Cardiac muscle cell (in vitro differentiated cells and primary cell): ENCODE results near the gene SGK1. TPM values are rescaled to one million over a fixed set of nuclear protein-coding genes. Genes with fewer than 3 reads are reported as not detected.

Experiments used
- DNase-seq, 2 donors: peaks; one replicate each; pipeline versions ENCODE4 v3.0.0 to v3.0.0-alpha.2; 2010 to 2017; ENCODE audit warnings: low read depth in 1 of 2, low spot score in 1 of 2
- H3K27ac ChIP-seq: fragments of 200-600 bp; sonication (generic); 2 replicates; pipeline ENCODE4 v1.5.1; 2016
- H3K27me3 ChIP-seq: fragments of 200-600 bp; sonication (generic); 2 replicates; pipeline ENCODE4 v1.6.0; 2016; ENCODE audit warnings: control low read depth
- H3K36me3 ChIP-seq: fragments of 200-600 bp; sonication (generic); 2 replicates; pipeline ENCODE4 v1.5.1; 2016; ENCODE audit warnings: control low read depth
- H3K4me1 ChIP-seq: fragments of 200-600 bp; sonication (generic); 2 replicates; pipeline ENCODE4 v1.8.1; 2017; ENCODE audit warnings: low read depth, mild to moderate bottlenecking, mixed run types
- H3K4me3 ChIP-seq: fragments of 200-600 bp; sonication (generic); 2 replicates; pipeline ENCODE4 v1.5.1; 2016; ENCODE audit warnings: mild to moderate bottlenecking
- H3K9me3 ChIP-seq: fragments of 200-600 bp; sonication (generic); 2 replicates; pipeline ENCODE4 v1.5.1; 2017; ENCODE audit warnings: low read depth, mild to moderate bottlenecking, control low read depth
- polyA plus RNA-seq: library from polyadenylated mRNA; unstranded; fragments of >200 nt; fragmentation: Nextera tagmentation; extraction: Ambion mirVana; gene quantifications from 2 replicates; pipeline ENCODE4 v1.2.1, GENCODE V29; 2016
- total RNA-seq: library from RNA; depleted of rRNA; stranded (reverse); fragments of >200 nt; gene quantifications from 2 replicates; pipeline ENCODE4 v1.2.3, GENCODE V29; 2016
- TF ChIP-seq, protein P1 (sequence below): IDR thresholded peaks from 2 replicates; pipeline ENCODE4 v1.5.1; 2012; ENCODE audit warnings: low read depth, mild to moderate bottlenecking, low read length

SGK1 gene
- total and polyA plus RNA-seq, 2 experiments from 2014 or later = 5.3 to 7.7 TPM

DNA sequence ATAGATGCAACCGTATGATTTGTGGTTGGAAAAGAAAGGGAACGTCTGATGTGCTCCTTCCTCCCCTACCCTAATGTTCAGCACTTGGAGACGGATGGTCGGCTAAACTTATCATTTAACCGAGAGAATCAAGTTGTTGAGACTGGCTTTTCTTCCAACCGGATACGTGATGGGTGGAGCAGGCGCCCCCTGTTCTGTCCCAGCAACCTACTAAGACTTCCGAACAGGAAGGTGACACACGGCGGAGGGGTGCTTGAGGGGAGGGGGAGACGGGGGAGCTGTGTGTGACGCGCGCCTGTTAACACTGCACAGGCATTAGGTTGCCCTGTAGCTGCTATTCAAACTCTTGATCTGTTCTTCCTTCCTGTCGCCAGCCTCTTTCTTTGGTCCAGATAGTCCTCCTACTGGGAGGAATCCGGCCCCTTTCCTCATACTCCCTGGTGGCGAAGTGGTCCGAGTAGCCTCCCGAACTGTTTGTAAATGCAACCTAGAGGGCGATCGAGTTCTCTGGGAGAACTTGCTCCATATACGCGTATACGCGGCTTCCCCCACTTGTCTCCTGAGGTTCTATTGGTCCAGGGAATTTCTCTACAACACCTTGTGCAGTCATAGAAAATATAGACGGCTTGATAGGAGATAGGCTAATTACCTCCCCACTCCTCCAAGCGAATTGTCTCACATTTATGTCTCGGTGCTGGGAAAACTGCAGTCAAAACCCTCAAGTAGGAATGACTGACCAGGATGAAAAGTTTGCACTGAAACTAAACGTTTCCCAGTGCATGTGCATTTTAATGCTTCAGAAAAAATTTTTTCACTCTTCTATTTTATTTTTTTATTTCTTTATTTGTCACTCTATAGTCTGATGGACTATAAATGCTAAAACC is 139.5 kb downstream of the SGK1 start:
- Histone ChIP-seq H3K4me1 (peaks cover 5% of the 10 kb centered on the region), H3K36me3 (no peaks in the 10 kb centered on the region), H3K9me3 (no peaks in the 10 kb centered on the region), H3K4me3 (peak overlapping the region; percentile 8), H3K27ac (no peak overlapping the region), H3K27me3 (peaks cover 20% of the 10 kb centered on the region)
- TF ChIP-seq, protein P1, sequence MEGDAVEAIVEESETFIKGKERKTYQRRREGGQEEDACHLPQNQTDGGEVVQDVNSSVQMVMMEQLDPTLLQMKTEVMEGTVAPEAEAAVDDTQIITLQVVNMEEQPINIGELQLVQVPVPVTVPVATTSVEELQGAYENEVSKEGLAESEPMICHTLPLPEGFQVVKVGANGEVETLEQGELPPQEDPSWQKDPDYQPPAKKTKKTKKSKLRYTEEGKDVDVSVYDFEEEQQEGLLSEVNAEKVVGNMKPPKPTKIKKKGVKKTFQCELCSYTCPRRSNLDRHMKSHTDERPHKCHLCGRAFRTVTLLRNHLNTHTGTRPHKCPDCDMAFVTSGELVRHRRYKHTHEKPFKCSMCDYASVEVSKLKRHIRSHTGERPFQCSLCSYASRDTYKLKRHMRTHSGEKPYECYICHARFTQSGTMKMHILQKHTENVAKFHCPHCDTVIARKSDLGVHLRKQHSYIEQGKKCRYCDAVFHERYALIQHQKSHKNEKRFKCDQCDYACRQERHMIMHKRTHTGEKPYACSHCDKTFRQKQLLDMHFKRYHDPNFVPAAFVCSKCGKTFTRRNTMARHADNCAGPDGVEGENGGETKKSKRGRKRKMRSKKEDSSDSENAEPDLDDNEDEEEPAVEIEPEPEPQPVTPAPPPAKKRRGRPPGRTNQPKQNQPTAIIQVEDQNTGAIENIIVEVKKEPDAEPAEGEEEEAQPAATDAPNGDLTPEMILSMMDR = peak; percentile 88
- peak; percentile 91 to 97 for DNase-seq

DNA sequence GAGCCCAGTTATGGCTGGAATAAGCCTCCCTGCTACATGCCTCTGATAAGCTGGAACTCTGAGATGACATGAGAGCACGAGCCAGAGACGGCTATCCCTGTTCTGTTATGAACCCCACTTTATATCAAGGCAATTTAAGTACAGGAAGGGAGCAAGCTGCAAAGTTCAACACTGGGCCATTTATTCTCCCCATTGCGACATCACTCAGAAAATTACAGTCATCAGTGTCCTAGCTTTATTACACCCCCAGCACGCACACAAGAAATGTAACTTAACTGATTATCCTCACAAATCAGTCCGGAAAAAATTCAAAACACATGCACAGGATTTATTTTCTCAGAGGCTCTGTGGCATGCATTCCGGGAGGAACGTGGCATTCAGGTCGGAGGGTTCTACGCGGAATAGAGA is 140.2 kb downstream of the SGK1 start:
- Histone ChIP-seq H3K36me3 (no peaks in the 10 kb centered on the region), H3K27ac (no peak overlapping the region), H3K9me3 (no peaks in the 10 kb centered on the region), H3K27me3 (peaks cover 20% of the 10 kb centered on the region), H3K4me1 (peaks cover 5% of the 10 kb centered on the region), H3K4me3 (no peak overlapping the region)
- TF ChIP-seq, protein P1 = no peak
- peak in 1 of 2 donors; percentile 80 for DNase-seq

DNA sequence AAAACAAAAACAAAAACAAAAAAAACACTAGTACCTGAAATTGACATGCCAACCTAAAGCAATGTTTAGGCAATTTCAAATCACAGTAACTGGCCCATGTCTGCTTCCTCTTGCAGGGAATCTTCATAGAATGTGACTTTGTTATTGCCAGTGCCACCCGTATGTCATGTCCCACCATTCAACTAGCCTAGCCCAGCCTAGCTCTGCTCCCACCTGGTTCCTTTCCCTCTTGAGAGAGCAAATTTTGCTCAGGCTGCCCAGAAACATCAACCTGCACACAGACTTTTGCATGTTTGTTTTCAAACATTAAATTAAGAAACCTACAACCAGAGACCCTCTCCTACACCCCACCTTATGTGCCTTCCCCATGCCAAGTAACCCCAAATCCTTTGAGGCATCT is 140.7 kb downstream of the SGK1 start:
- peaks cover 20% of the 10 kb centered on the region for H3K27me3 ChIP-seq
- H3K9me3 ChIP-seq = no peaks in the 10 kb centered on the region
- no peak overlapping the region for H3K27ac ChIP-seq
- peaks cover 5% of the 10 kb centered on the region for H3K4me1 ChIP-seq
- TF ChIP-seq, protein P1 = no peak
- H3K4me3 ChIP-seq = no peak overlapping the region
- DNase-seq = no peak
- H3K36me3 ChIP-seq = no peaks in the 10 kb centered on the region

DNA sequence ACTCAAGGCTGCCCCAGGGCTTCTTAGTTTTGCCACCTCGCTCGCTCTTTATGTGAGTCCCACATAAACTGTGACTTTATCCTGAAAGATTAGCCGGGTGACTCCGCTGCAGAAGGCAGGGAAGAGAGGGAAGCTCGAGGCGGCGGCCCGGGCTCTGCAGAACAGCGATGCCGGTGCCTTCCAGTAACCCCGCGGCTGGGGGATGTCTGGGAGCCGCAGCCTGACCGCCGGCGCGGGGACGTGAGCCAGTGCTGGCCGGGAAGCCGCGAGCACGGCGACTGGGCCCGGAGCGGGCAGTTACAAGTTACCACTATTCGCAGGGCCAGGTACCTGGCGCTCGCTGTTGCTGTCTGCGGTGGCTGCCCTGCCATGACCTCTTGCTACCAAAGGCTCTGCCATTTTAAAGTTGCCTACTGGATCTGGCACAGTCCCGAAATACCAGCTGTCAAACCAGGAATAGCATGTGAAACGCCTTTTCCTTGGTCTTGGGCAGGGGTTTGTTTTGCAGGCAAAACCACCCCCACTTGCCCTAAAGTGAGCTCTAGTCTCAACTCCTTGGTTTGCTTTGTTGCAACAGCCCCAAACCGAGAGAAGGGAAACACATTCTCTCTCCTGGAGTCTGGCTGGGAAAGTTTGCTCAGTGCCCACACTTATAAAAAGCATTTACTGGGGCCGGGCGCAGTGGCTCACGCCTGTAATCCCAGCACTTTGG is 141.5 kb downstream of the SGK1 start:
- Histone ChIP-seq H3K27ac (no peak overlapping the region), H3K36me3 (no peaks in the 10 kb centered on the region), H3K4me1 (peaks cover 5% of the 10 kb centered on the region), H3K27me3 (peaks cover 20% of the 10 kb centered on the region), H3K9me3 (no peaks in the 10 kb centered on the region), H3K4me3 (peak overlapping the region; percentile 68)
- peak; percentile 56 to 82 for DNase-seq
- TF ChIP-seq, protein P1 = no peak

DNA sequence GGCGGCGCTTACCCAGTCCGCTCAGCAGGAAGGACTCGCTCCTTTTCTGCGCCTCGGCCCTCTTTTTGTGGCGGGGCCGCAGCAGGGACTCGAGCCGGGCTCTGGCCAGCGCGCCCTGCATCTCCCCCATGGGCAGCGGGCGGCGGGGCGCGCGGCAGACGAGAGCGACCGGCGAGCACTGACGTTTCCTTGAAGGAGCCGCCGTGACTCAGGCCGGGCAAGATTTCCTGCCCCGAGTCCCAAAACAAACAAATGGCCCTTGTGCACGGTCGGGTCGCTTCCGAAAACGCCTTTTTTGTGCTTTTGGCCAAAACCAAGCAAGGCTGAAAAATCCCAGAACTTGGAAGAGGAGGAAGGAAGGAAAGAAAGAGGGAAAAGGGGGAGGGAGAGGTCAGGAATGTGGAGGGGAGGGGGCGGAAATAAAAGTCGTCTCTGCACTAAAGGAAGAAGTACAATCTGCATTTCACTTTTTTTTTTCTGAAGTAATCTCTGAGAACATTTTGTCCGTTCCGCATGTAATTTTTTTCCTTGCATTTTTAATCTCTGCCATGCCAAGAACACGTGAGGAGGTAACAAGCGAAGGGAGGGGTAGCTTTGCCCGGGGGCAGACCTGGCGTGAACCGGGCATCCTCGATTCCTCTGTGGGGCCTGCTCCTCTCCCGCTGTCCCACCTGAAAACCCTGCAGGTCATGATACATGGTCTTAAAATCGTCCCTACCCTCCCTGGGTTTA is 142.2 kb downstream of the SGK1 start:
- Histone ChIP-seq H3K4me1 (peaks cover 5% of the 10 kb centered on the region), H3K9me3 (no peaks in the 10 kb centered on the region), H3K36me3 (no peaks in the 10 kb centered on the region), H3K4me3 (peak overlapping the region; percentile 68), H3K27ac (peak overlapping the region; percentile 24), H3K27me3 (peaks cover 20% of the 10 kb centered on the region)
- TF ChIP-seq, protein P1 = no peak
- DNase-seq = peak; percentile 69 to 89
